Natural killer cell (primary cell): ENCODE results near the gene AVPR1B. TPM values are rescaled to one million over a fixed set of nuclear protein-coding genes. Genes with fewer than 3 reads are reported as not detected.

Source experiments
- ATAC-seq, 3 donors: fragments of 150-1000 bp in 2 of 3; fragments of 200-7000 bp in 1 of 3; cut with Tn5 transposase; 1 replicate in 1 of 3; 2 replicates in 2 of 3; pipeline ENCODE4 v1.10.0; 2021; ENCODE audit warnings: mild to moderate bottlenecking in 2 of 3, moderate library complexity in 2 of 3
- DNase-seq, 2 donors: peaks; one replicate each; pipeline versions ENCODE4 v3.0.0 to v3.0.0-alpha.2; 2013 to 2021; ENCODE audit warnings: mixed read lengths in 1 of 2
- H3K27ac ChIP-seq: one replicate; pipeline ENCODE4 v1.5.1; 2013; ENCODE audit warnings: mild to moderate bottlenecking, low read length
- H3K27me3 ChIP-seq: one replicate; pipeline ENCODE4 v1.6.1; 2013; ENCODE audit warnings: low read length; ENCODE audit not compliant: control insufficient read depth, insufficient read depth
- H3K36me3 ChIP-seq: one replicate; pipeline ENCODE4 v1.6.1; 2013; ENCODE audit warnings: low read length; ENCODE audit not compliant: control insufficient read depth, insufficient read depth
- H3K4me1 ChIP-seq: one replicate; pipeline ENCODE4 v1.6.1; 2013; ENCODE audit warnings: low read length; ENCODE audit not compliant: control insufficient read depth, insufficient read depth
- H3K4me3 ChIP-seq: one replicate; pipeline ENCODE4 v1.5.1; 2013; ENCODE audit warnings: low read length
- H3K9me3 ChIP-seq: one replicate; pipeline ENCODE4 v1.6.1; 2013; ENCODE audit warnings: low read length; ENCODE audit not compliant: control insufficient read depth, insufficient read depth
- H3K27ac Mint-ChIP-seq, 2 donors: one replicate each; pipeline ENCODE4 v1.8.0; 2022; ENCODE audit warnings: mild to moderate bottlenecking in 2 of 2, mixed read lengths in 2 of 2, moderate library complexity in 1 of 2
- H3K27me3 Mint-ChIP-seq, 2 donors: one replicate each; pipeline ENCODE4 v1.8.0; 2022; ENCODE audit warnings: low read depth in 2 of 2, mixed read lengths in 2 of 2
- H3K36me3 Mint-ChIP-seq: one replicate; pipeline ENCODE4 v1.8.0; 2022; ENCODE audit warnings: mixed read lengths
- H3K4me1 Mint-ChIP-seq, 2 donors: one replicate each; pipeline ENCODE4 v1.8.0; 2022; ENCODE audit warnings: mixed read lengths in 2 of 2
- H3K4me3 Mint-ChIP-seq: one replicate; pipeline ENCODE4 v1.8.0; 2022; ENCODE audit warnings: mild to moderate bottlenecking, moderate library complexity, mixed read lengths
- H3K9me3 Mint-ChIP-seq, 2 donors: one replicate each; pipeline ENCODE4 v1.8.0; 2022; ENCODE audit warnings: mixed read lengths in 2 of 2
- CTCF ChIP-seq: fragments of 200-600 bp; IDR thresholded peaks from one replicate; pipeline ENCODE4 v1.8.0; 2022; ENCODE audit warnings: antibody characterized with exemption
- WGBS: methylation state at CpG from one replicate; pipeline ENCODE4 v1.1.7; 2013; ENCODE audit warnings: missing lambda C conversion rate; ENCODE audit not compliant: insufficient coverage; 5-methylcytosine and 5-hydroxymethylcytosine counted together
- intact Hi-C: fragments of 100-400 bp; cut with micrococcal nuclease; formaldehyde crosslinking; loops from one replicate; pipeline ENCODE4 v1.14.2; 2022
- total RNA-seq, 4 donors: library from RNA; stranded (reverse); fragments of 120-200 nt in 1 of 4; gene quantifications; one replicate each; pipeline versions ENCODE4 v1.2.3 to v1.2.4, GENCODE V29; 2013 to 2022

Gene AVPR1B
- total RNA-seq, 3 donors from 2014 or later (not counting 1 experiment from before 2014, with no cell fraction given) = not detected

- no peak overlapping the region for H3K4me3 ChIP-seq
- H3K27ac Mint-ChIP-seq = no peak overlapping the region
- no peaks in the 10 kb centered on the region for H3K4me1 Mint-ChIP-seq
- intact Hi-C loops = no loop called here
- H3K9me3 Mint-ChIP-seq = no peaks in the 10 kb centered on the region
- no peak for TF ChIP-seq CTCF
- ATAC-seq = no peak
- H3K27me3 Mint-ChIP-seq = peaks cover 0 to 11% of the 10 kb centered on the region in 2 donors
- DNase-seq = no peak
- no peak overlapping the region for H3K27ac ChIP-seq
- H3K4me3 Mint-ChIP-seq = no peak overlapping the region
- H3K36me3 ChIP-seq = no peaks in the 10 kb centered on the region
- H3K9me3 ChIP-seq = no peaks in the 10 kb centered on the region
- H3K4me1 ChIP-seq = no peaks in the 10 kb centered on the region
- no peaks in the 10 kb centered on the region for H3K36me3 Mint-ChIP-seq
- WGBS = 63% methylated on average over 1 of the region's 2 CpGs
- H3K27me3 ChIP-seq = no peaks in the 10 kb centered on the region
These were observed 8.6 kb downstream of the AVPR1B start for GRCh38 chr1:206108635-206109034.

GRCh38 chr1:206107168-206107544 lies 10.0 kb downstream of the AVPR1B start:
- 87% methylated on average over 7 of the region's 7 CpGs for WGBS

GRCh38 chr1:206106328-206107167 lies 10.6 kb downstream of the AVPR1B start:
- H3K4me1 ChIP-seq = no peaks in the 10 kb centered on the region
- no peak overlapping the region for H3K27ac Mint-ChIP-seq
- intact Hi-C loops = loop anchor here (1.0 kb wide), 2 partner anchors 187 to 315 kb away; no protein-coding TSS in a partner anchor

More at GRCh38 chr1:206107168-206107544, 10.0 kb downstream of the AVPR1B start:
- TF ChIP-seq CTCF = no peak
- H3K4me3 Mint-ChIP-seq = no peak overlapping the region
- intact Hi-C loops = no loop called here
- no peaks in the 10 kb centered on the region for H3K4me1 Mint-ChIP-seq
- no peaks in the 10 kb centered on the region for H3K9me3 Mint-ChIP-seq
- H3K36me3 Mint-ChIP-seq = no peaks in the 10 kb centered on the region
- H3K27me3 Mint-ChIP-seq = peaks cover 6 to 11% of the 10 kb centered on the region in 2 donors
- Histone ChIP-seq H3K9me3 (no peaks in the 10 kb centered on the region), H3K27me3 (no peaks in the 10 kb centered on the region), H3K4me3 (no peak overlapping the region), H3K27ac (no peak overlapping the region), H3K4me1 (no peaks in the 10 kb centered on the region), H3K36me3 (no peaks in the 10 kb centered on the region)
- ATAC-seq (no peak), DNase-seq (no peak)
- H3K27ac Mint-ChIP-seq = no peak overlapping the region

More at GRCh38 chr1:206106328-206107167, 10.6 kb downstream of the AVPR1B start:
- Histone ChIP-seq H3K9me3 (no peaks in the 10 kb centered on the region), H3K4me3 (no peak overlapping the region), H3K36me3 (no peaks in the 10 kb centered on the region), H3K27ac (no peak overlapping the region), H3K27me3 (no peaks in the 10 kb centered on the region)
- H3K4me3 Mint-ChIP-seq = no peak overlapping the region
- H3K4me1 Mint-ChIP-seq = no peaks in the 10 kb centered on the region
- TF ChIP-seq CTCF = peak; percentile 86
- no peaks in the 10 kb centered on the region for H3K9me3 Mint-ChIP-seq
- 66% methylated on average over 7 of the region's 8 CpGs for WGBS
- DNase-seq (peak; percentile 62 to 87), ATAC-seq (peak; percentile 72 to 91 (median 83))
- no peaks in the 10 kb centered on the region for H3K36me3 Mint-ChIP-seq
- H3K27me3 Mint-ChIP-seq = peaks cover 8 to 12% of the 10 kb centered on the region in 2 donors
